Tibial nerve (tissue), 4 donors: ENCODE data around the gene UBXN2A. TPM values are rescaled to one million over a fixed set of nuclear protein-coding genes. Genes with fewer than 3 reads are reported as not detected.

Experiments used
- DNase-seq, 2 donors: peaks; one replicate each; pipeline ENCODE4 v3.0.0-alpha.2; 2019; ENCODE audit warnings: low spot score in 2 of 2
- H3K27ac ChIP-seq, 4 donors: fragments of 200-600 bp; sonication (generic) in 3 of 4; one replicate each; pipeline ENCODE4 v1.5.1; 2017 to 2019; ENCODE audit warnings: mild to moderate bottlenecking in 1 of 4
- H3K27me3 ChIP-seq, 2 donors: fragments of 200-600 bp; sonication (generic) in 1 of 2; one replicate each; pipeline versions ENCODE4 v1.5.1 to v1.6.0; 2017 to 2019
- H3K36me3 ChIP-seq, 3 donors: fragments of 200-600 bp; sonication (generic); one replicate each; pipeline ENCODE4 v1.5.1; 2018 to 2019
- H3K4me1 ChIP-seq, 4 donors: fragments of 200-600 bp; sonication (generic) in 3 of 4; one replicate each; pipeline ENCODE4 v1.5.1; 2017 to 2019
- H3K4me3 ChIP-seq, 4 donors: fragments of 200-600 bp; sonication (generic) in 3 of 4; one replicate each; pipeline ENCODE4 v1.5.1; 2017 to 2019; ENCODE audit warnings: mild to moderate bottlenecking in 1 of 4, moderate library complexity in 1 of 4
- H3K9me3 ChIP-seq, 4 donors: fragments of 200-600 bp; sonication (generic) in 3 of 4; one replicate each; pipeline ENCODE4 v1.5.1; 2017 to 2019
- EP300 ChIP-seq, 2 donors: sonication (generic); formaldehyde crosslinking; IDR thresholded peaks; one replicate each; pipeline ENCODE4 v1.6.1; 2017; ENCODE audit warnings: antibody characterized with exemption in 2 of 2, mild to moderate bottlenecking in 1 of 2
- POLR2A ChIP-seq, 2 donors: fragments of 450-650 bp; IDR thresholded peaks; one replicate each; pipeline ENCODE4 v1.6.1; 2017; ENCODE audit warnings: antibody characterized with exemption in 2 of 2, mild to moderate bottlenecking in 2 of 2, moderate library complexity in 2 of 2
- WGBS, 2 donors: methylation state at CpG; one replicate each; pipeline ENCODE4 v1.1.5; 2018; 5-methylcytosine and 5-hydroxymethylcytosine counted together
- total RNA-seq, 4 donors: library from RNA; depleted of rRNA; stranded (reverse); fragments of >200 nt; gene quantifications; one replicate each; pipeline ENCODE4 v1.1.0, GENCODE V29; 2016
- TF ChIP-seq, protein P1 (sequence below), 5 experiments: fragments of 200-600 bp in 3 of 5; fragments of 450-650 bp in 2 of 5; sonication (generic) in 3 of 5; IDR thresholded peaks; one replicate each; pipeline ENCODE4 v1.5.1; 2016 to 2019; ENCODE audit warnings: antibody characterized with exemption in 5 of 5, mild to moderate bottlenecking in 3 of 5, moderate library complexity in 2 of 5

The UBXN2A gene
- total RNA-seq, 4 donors from 2014 or later: 15.3 to 23.7 (median 17.2) TPM

DNA sequence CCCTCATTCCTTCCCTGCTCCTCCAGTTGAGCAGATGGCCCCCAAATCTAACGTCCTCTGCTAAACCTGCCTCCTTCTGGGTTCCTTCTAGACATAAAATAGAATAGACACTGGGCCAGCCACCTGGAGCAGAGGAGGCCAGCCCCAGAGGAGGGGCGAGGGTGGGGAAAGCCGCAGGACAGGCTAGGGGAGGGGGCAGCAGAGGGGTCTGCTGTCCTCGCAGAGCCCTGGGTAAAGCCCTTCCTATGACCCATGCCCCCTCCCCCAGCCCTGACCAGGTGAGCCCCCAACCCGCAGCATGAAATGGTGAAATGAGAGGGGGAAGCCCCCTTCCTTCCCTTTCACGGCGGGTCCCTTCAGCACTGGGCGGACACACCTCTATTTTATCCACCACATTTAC, 77.4 kb downstream of the UBXN2A start:
- H3K36me3 ChIP-seq: peaks cover 0 to 11% (median 0%) of the 10 kb centered on the region in 3 donors
- H3K9me3 ChIP-seq: no peaks in the 10 kb centered on the region
- DNase-seq: no peak
- no peak overlapping the region for H3K27ac ChIP-seq
- H3K4me1 ChIP-seq: no peaks in the 10 kb centered on the region
- 77 to 84% methylated on average over 8 of the region's 8 CpGs for WGBS, 2 donors
- H3K4me3 ChIP-seq: no peak overlapping the region
- H3K27me3 ChIP-seq: no peaks in the 10 kb centered on the region
- TF ChIP-seq, protein P1, sequence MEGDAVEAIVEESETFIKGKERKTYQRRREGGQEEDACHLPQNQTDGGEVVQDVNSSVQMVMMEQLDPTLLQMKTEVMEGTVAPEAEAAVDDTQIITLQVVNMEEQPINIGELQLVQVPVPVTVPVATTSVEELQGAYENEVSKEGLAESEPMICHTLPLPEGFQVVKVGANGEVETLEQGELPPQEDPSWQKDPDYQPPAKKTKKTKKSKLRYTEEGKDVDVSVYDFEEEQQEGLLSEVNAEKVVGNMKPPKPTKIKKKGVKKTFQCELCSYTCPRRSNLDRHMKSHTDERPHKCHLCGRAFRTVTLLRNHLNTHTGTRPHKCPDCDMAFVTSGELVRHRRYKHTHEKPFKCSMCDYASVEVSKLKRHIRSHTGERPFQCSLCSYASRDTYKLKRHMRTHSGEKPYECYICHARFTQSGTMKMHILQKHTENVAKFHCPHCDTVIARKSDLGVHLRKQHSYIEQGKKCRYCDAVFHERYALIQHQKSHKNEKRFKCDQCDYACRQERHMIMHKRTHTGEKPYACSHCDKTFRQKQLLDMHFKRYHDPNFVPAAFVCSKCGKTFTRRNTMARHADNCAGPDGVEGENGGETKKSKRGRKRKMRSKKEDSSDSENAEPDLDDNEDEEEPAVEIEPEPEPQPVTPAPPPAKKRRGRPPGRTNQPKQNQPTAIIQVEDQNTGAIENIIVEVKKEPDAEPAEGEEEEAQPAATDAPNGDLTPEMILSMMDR (IDR thresholded peaks at IDR 0.05): no peak
- TF ChIP-seq EP300 (IDR thresholded peaks at IDR 0.05) (no peak), POLR2A (IDR thresholded peaks at IDR 0.05) (no peak)

DNA sequence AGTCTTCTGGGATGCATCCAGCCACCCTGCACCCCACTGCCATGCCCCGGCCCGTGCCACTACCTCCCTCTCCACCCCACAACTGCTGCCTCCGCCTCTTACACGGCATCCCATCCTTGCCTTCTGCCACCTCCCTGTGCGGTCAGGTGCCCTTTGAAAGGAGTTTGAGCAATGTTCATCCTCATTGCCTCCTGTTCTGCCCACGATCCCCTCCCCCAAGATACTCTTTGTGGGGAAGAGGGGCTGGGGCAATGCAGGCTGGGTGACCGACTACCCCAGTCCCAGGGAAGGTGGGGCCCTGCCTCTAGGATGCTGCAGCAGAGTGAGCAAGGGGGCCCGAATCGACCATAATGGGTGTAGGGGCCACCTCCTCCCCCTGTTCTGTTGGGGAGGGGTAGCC, 78.0 kb downstream of the UBXN2A start:
- Histone ChIP-seq H3K4me1 (no peaks in the 10 kb centered on the region), H3K9me3 (no peaks in the 10 kb centered on the region), H3K27ac (no peak overlapping the region), H3K4me3 (no peak overlapping the region), H3K27me3 (no peaks in the 10 kb centered on the region), H3K36me3 (peaks cover 0 to 16% (median 0%) of the 10 kb centered on the region in 3 donors)
- no peak for DNase-seq
- 79 to 81% methylated on average over 9 of the region's 9 CpGs for WGBS, 2 donors
- TF ChIP-seq, protein P1 (IDR thresholded peaks at IDR 0.05): no peak
- no peak for TF ChIP-seq POLR2A (IDR thresholded peaks at IDR 0.05)
- no peak for TF ChIP-seq EP300 (IDR thresholded peaks at IDR 0.05)

DNA sequence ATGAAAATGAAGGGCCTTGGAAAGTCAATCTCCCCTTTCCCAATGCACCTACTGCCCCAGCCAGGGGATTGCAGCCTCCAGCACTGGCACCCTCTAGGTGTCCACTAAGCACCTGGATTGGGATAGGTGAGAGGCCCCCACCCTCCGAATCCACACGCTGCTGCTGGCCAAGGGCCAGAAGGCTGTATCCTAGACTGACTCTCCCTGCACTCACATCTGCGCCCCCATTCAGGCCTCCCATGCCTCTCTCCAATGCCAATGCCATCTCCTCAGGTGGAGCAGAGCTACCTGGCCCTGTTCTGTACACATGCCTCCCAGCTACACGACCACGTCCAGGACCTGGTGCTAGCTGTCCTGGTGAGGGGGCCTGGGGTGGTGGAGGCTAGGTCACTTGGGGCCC, 79.5 kb downstream of the UBXN2A start:
- TF ChIP-seq EP300 (IDR thresholded peaks at IDR 0.05) (no peak), POLR2A (IDR thresholded peaks at IDR 0.05) (no peak)
- TF ChIP-seq, protein P1 (IDR thresholded peaks at IDR 0.05): no peak
- H3K36me3 ChIP-seq: peaks cover 0 to 30% (median 0%) of the 10 kb centered on the region in 3 donors
- WGBS, 2 donors: 83 to 87% methylated on average over 5 of the region's 5 CpGs
- H3K27ac ChIP-seq: no peak overlapping the region
- DNase-seq: no peak
- H3K4me3 ChIP-seq: no peak overlapping the region
- no peaks in the 10 kb centered on the region for H3K27me3 ChIP-seq
- H3K4me1 ChIP-seq: no peaks in the 10 kb centered on the region
- no peaks in the 10 kb centered on the region for H3K9me3 ChIP-seq

DNA sequence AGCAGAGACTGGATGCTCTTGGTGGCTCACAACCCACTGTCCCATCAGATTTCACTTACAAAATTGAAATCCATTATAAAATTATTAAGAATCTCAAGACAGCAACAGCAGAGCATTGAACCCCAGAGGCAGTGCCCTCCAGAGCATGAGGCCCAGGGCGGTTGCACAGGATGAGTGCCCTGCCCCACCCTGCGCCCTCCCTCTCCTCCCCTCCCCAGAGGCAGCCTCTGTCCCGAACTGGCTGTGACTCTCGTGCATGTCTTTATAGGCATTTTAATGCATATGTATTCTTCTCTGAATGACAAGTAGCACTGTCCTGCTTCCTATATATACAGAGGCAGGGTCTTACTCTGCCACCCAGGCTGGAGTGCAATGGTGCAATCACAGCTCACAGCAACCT, 80.0 kb downstream of the UBXN2A start:
- 69 to 72% methylated on average over 4 of the region's 4 CpGs for WGBS, 2 donors

DNA sequence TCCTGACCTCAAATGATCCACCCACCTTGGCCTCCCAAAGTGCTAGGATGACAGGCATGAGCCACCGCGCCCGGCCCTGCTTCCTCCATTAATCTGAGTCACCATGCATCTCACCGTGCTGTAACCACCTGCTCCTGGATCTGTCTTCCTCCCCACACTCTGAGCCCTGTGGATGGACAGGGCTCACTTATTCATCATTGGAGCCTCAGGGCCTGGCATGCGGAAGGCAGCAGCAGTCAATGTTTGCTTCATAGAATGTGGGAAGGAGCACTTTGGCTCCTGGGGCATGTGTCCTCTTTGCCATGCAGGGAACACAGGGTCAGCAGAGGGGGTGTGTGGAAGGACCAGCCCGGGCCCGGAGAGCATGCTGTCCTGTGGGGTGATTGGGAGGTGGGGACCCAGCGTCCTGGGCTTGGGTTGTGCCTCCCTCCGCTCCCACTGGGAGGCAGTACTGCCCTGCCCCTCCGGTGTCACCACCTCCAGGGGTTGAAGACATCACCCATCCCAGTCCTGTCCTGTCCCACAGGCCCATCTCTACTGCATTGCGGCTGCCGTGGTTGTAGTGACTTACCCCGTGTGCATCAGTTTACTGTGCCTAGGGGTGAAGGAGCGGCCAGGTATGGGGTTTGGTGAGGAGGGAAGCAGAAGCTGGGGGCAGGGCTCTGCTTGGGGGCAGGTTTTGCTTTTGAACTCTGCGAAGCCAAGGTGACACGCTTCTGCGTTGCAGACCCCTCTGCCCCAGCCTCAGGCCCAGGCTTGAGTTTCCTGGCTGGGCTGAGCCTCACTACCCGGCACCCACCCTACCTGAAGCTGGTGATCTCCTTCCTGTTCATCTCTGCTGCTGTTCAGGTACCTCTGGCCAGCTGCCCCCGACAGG, 81.1 kb downstream of the UBXN2A start:
- no peaks in the 10 kb centered on the region for H3K4me1 ChIP-seq
- H3K4me3 ChIP-seq: no peak overlapping the region
- TF ChIP-seq, protein P1 (IDR thresholded peaks at IDR 0.05): no peak
- TF ChIP-seq EP300 (IDR thresholded peaks at IDR 0.05) (no peak), POLR2A (IDR thresholded peaks at IDR 0.05) (no peak)
- no peak overlapping the region for H3K27ac ChIP-seq
- no peaks in the 10 kb centered on the region for H3K27me3 ChIP-seq
- peaks cover 0 to 47% (median 0%) of the 10 kb centered on the region in 3 donors for H3K36me3 ChIP-seq
- 74 to 88% methylated on average over 14 to 19 of the region's 19 CpGs for WGBS, 2 donors
- DNase-seq: no peak
- H3K9me3 ChIP-seq: no peaks in the 10 kb centered on the region

More for the DNA sequence above, 80.0 kb downstream of the UBXN2A start:
- no peaks in the 10 kb centered on the region for H3K9me3 ChIP-seq
- H3K36me3 ChIP-seq: peaks cover 0 to 36% (median 0%) of the 10 kb centered on the region in 3 donors
- TF ChIP-seq, protein P1 (IDR thresholded peaks at IDR 0.05): no peak
- TF ChIP-seq POLR2A (IDR thresholded peaks at IDR 0.05) (no peak), EP300 (IDR thresholded peaks at IDR 0.05) (no peak)
- no peak overlapping the region for H3K4me3 ChIP-seq
- H3K4me1 ChIP-seq: no peaks in the 10 kb centered on the region
- H3K27me3 ChIP-seq: no peaks in the 10 kb centered on the region
- DNase-seq: no peak
- no peak overlapping the region for H3K27ac ChIP-seq
